Fibroblast of gingiva (primary cell): Measurements from ENCODE around the gene FOXP4.
"Not testable (repeated sequence)": the region's sequence is repeated elsewhere in the genome, so short reads cannot be mapped to it uniquely, and the experiment has no call there.

Experiments used
- DNase-seq: peaks from one replicate; pipeline ENCODE4 v3.0.0-alpha.2; 2011; ENCODE audit warnings: low read depth

The FOXP4 gene

DNA sequence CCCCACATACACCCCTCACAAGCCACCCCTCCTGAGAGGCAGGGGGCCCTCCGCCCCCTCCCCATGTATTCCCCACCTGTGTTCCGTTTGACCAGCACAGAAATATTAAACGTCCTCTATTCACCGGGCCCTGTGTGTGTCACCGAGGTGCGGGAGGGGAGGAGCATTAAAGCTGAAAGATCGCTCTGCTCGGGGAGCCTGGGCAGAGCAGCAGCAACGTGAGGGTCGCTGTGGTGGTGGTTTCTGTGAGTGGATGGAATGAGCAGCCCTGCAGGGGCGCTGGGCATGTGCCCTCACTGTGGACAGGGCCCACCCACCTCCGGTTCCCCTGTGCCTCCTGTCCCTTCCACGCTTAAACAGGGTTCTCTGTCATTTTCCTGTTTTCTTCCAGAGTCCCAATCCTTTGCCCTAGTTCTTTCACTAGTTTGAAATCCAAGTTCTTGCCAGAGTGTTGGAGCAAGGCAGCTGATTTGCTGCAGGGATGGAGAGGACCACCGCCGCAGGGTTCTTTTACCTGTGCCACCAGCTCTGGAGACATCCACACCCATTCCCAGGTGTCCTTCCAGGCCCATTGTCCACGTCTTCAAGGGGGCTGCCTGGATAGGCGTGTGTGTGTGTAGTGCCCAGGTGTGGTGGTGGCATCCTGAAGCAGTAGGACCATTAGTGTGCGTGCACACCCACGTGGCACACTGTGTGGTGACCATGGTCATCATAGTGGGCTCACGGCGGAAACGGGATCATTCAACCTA is 54.5 kb downstream of the FOXP4 start:
- no peak for DNase-seq

- DNase-seq, result no peak
These were observed 55.0 kb downstream of the FOXP4 start for GRCh38 chr6:41601248-41601549.

DNA sequence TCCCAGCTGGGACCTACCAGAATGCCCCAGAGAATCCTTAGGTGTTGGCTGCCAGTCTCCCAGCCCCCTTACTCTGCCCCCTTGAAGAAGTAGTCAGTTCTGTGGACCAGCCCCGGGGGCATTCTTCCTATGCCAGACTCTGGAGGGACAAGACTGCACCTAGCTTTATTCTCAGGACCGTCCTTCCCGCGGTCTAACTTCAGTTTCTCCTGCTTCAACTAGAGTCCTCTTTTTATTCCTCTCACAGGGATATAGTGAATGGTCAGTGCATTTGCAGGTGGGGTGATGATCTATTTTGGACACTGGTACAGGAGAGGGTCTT is 56.2 kb downstream of the FOXP4 start:
- no peak for DNase-seq

GRCh38 chr6:41602864-41603608 is 56.9 kb downstream of the FOXP4 start:
- peak; percentile 69 for DNase-seq

DNA sequence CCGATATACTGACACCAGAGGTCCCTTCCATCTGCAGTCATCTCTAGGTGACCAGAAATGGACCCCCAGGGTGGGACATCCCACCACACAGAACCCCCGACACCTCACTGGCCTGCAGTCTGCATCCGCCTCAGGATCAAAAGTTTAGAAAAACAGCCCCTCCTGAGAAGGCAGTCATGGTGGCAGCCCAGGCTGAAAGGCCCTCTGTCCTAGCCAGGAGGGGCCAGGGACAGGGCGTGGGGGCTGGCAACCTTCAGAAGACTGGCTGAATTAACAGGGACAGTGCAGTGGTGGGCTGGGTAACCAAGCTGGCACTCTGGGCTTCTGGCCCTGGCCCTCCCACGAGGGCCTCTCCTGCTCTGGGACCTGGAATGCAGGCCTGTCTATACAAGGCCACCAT is 57.8 kb downstream of the FOXP4 start:
- no peak for DNase-seq

GRCh38 chr6:41605649-41606048 is 59.5 kb downstream of the FOXP4 start:
- DNase-seq, result no peak

- no peak for DNase-seq
These were observed 60.9 kb downstream of the FOXP4 start for GRCh38 chr6:41607036-41607435.

- DNase-seq, result no peak
These were observed 61.6 kb downstream of the FOXP4 start for GRCh38 chr6:41607736-41608135.

DNA sequence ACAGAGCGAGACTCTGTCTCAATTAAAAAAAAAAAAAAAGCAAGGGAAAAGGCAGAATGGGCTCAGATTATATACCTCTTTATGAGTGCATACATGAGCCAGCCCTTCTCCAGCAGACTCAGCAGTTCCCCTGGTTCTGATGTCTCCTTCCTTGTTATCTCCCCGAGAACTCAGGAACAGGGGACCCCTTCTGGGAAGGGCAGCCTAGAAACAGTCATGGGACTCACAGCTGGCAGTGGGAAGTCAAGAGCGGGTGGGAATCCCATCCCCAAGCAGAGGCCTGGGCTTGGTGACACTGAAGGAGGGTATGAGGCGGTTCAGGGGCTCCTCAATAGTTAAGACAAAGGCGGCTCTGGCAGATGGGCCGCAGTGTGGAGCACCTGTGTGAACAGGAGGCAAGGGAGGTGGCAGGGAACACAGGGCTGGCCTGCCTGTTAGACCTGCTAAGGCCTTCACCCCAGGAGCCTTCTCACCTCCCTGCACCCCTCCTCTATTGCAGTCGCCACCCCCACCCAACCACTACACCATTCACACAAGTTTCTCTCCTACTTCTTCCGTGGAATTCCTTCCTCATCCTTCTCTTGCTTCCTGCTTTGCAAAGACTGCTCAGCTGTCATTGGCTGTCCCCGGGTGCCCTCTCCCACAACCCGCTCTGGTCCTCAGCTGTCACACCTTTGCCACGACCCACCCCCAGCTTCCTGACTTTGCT is 62.4 kb downstream of the FOXP4 start:
- DNase-seq, result no peak

GRCh38 chr6:41614715-41615114 is 68.5 kb downstream of the FOXP4 start:
- no peak for DNase-seq

DNA sequence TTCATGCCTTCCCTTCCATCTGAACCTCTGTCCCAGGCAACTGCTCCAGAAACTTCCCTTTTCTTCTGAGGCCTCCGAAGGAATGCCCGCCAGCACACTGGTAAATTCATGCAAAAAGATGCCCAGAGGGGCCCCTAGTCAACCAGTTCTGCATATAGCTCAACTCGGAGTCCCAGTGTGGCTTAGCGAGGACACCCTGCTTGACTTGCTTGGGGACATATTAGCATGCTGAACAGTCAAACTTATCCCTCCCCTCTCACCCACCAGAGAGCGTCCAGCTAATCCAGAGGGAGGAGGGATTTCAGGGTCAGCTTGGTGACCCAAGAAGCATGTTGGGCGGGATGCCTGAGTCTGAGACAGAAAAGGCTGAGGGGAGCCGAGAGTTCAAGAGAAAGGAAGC is 69.1 kb downstream of the FOXP4 start:
- no peak for DNase-seq

- DNase-seq, result no peak
These were observed 72.4 kb downstream of the FOXP4 start for GRCh38 chr6:41618598-41618997.

- not testable (repeated sequence) for DNase-seq
These were observed 73.0 kb downstream of the FOXP4 start for GRCh38 chr6:41619193-41619592.

- DNase-seq, result no peak
These were observed 75.2 kb downstream of the FOXP4 start for GRCh38 chr6:41621367-41621766.

DNA sequence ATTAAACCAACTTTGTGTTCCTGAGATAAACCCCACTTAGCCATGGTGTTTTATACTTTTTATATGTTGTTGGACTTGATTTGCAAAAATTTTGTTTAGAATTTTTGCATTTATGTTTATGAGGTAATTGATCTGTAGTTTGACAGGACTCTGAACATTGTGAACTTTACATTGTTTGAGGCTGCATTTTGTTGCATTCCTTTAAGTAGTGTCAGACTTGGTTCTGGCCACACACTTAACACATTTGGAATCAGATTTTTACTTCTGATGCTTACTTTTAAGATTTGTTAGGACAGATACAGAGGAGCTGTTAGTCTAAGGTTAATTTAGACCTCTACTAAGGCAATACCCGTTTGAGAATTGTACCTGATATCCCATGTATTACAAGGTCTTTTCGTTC is 75.6 kb downstream of the FOXP4 start:
- no peak for DNase-seq

- DNase-seq, result no peak
These were observed 76.2 kb downstream of the FOXP4 start for GRCh38 chr6:41622206-41622988.

GRCh38 chr6:41623330-41623729 is 77.1 kb downstream of the FOXP4 start:
- no peak for DNase-seq

GRCh38 chr6:41624621-41625380 is 78.6 kb downstream of the FOXP4 start:
- DNase-seq, result no peak

DNA sequence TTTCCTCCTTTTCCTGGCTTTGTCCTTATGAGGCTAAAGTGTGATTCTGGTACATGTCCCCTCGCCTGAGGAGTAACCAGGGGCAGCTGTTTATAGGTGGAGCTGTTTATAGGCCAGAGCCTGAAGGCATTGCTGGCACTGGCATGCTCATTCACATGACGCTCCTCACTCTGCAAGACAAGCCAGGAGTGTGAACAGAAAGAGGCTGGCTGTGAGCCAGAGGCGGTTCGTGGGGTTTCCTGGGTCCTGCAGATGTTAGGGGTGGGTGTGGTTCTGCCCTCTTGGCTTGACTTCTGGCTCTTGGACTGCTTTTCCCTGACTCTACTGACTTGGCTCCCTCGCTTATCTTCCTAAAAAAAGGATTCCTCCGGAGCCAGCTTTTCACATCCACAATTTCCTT is 79.3 kb downstream of the FOXP4 start:
- no peak for DNase-seq

DNA sequence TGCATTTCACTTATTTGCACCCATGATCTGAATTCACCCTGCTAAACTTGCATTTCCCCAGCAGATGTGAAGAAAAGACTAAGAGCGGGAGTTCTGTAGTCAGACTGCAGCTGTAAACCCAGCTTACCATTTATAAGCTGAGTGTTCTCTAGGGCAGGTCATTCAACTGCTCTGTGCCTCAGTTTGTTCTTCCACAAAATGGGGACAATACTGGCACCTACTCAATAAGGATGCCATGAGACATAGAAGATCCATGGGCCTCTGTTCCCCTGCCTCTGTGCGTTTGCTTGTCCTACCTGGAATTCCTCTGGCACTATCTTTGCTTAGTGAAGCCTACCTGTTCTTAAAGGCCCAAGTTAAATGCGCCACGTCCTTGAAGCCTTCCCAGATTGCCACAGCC is 79.8 kb downstream of the FOXP4 start:
- no peak for DNase-seq

- DNase-seq, result no peak
These were observed 80.7 kb downstream of the FOXP4 start for GRCh38 chr6:41626917-41627316.

DNA sequence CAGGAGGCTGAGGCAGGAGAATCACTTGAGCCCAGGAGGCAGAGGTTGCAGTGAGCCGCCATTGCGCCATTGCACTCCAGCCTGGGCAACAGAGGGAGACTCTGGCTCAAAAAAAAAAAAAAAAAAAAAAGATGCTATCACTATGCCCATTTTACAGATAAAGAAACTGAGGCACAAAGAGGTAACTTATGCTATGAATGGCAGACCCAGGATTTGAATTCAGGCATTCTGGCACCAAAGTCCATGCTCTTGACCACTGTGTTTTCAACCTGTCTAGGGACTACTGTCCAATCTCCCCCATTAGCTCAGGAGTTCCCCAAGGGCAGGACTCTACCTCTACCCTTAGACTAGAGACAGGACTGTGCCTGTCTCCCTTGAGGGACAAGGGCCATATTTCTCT is 82.9 kb downstream of the FOXP4 start:
- no peak for DNase-seq
